Mesendoderm (in vitro differentiated cells): ENCODE measurements around the gene SLC16A4.

Experiments used
- DNase-seq: peaks from one replicate; pipeline ENCODE4 v3.0.0; 2013
- H2AK5ac ChIP-seq: 2 replicates; pipeline ENCODE4 v1.6.1; 2013; ENCODE audit warnings: low read length, inconsistent platforms
- H2BK120ac ChIP-seq: 2 replicates; pipeline ENCODE4 v1.6.1; 2013; ENCODE audit warnings: low read depth, mild to moderate bottlenecking, low read length, moderate library complexity, mixed read lengths
- H2BK15ac ChIP-seq: replicated peaks from 2 replicates; pipeline ENCODE4 v1.6.1; 2013; ENCODE audit warnings: low read depth, mild to moderate bottlenecking, moderate library complexity
- H2BK5ac ChIP-seq: 2 replicates; pipeline ENCODE4 v1.6.1; 2013; ENCODE audit warnings: low read length, inconsistent platforms
- H3K18ac ChIP-seq: 2 replicates; pipeline ENCODE4 v1.6.1; 2013; ENCODE audit warnings: mild to moderate bottlenecking, low read length, mixed read lengths
- H3K23ac ChIP-seq: one replicate; pipeline ENCODE4 v1.6.1; 2013; ENCODE audit warnings: low read length
- H3K27ac ChIP-seq: 2 replicates; pipeline ENCODE4 v1.5.1; 2013; ENCODE audit warnings: low read depth, mild to moderate bottlenecking, inconsistent platforms, low read length, moderate library complexity
- H3K27me3 ChIP-seq: 2 replicates; pipeline ENCODE4 v1.6.1; 2013; ENCODE audit warnings: low read length, control low read depth, mild to moderate bottlenecking, inconsistent platforms; ENCODE audit not compliant: insufficient read depth, poor library complexity
- H3K36me3 ChIP-seq: 2 replicates; pipeline ENCODE4 v1.6.1; 2013; ENCODE audit warnings: low read length, inconsistent platforms; ENCODE audit not compliant: control insufficient read depth, insufficient read depth
- H3K4ac ChIP-seq: one replicate; pipeline ENCODE4 v1.6.1; 2013; ENCODE audit warnings: low read depth, mild to moderate bottlenecking, low read length, moderate library complexity
- H3K4me1 ChIP-seq: 2 replicates; pipeline ENCODE4 v1.6.1; 2013; ENCODE audit warnings: low read depth, low read length, inconsistent platforms; ENCODE audit not compliant: control insufficient read depth
- H3K4me2 ChIP-seq: 2 replicates; pipeline ENCODE4 v1.6.1; 2013; ENCODE audit warnings: low read length
- H3K4me3 ChIP-seq: 2 replicates; pipeline ENCODE4 v1.5.1; 2013; ENCODE audit warnings: mild to moderate bottlenecking, low read length
- H3K56ac ChIP-seq: one replicate; pipeline ENCODE4 v1.6.1; 2013; ENCODE audit warnings: low read length
- H3K79me1 ChIP-seq: 2 replicates; pipeline ENCODE4 v1.6.1; 2013; ENCODE audit warnings: low read length, inconsistent platforms
- H3K79me2 ChIP-seq: 2 replicates; pipeline ENCODE4 v1.6.1; 2013; ENCODE audit warnings: mild to moderate bottlenecking, low read length; ENCODE audit not compliant: control insufficient read depth, insufficient read depth
- H3K9ac ChIP-seq: 2 replicates; pipeline ENCODE4 v1.6.1; 2013; ENCODE audit warnings: low read length, inconsistent platforms
- H4K5ac ChIP-seq: one replicate; pipeline ENCODE4 v1.6.1; 2013; ENCODE audit warnings: low read length
- H4K8ac ChIP-seq: one replicate; pipeline ENCODE4 v1.6.1; 2013; ENCODE audit warnings: low read depth, mild to moderate bottlenecking, control low read depth, low read length, moderate library complexity
- WGBS: extraction: QIAGEN DNeasy Blood & Tissue Kit; methylation state at CpG from one replicate; pipeline ENCODE4 v1.1.7; 2013; ENCODE audit warnings: low lambda C conversion rate, missing lambda C conversion rate; ENCODE audit not compliant: insufficient coverage; ENCODE audit errors: extremely low coverage; 5-methylcytosine and 5-hydroxymethylcytosine counted together

The SLC16A4 gene

DNA sequence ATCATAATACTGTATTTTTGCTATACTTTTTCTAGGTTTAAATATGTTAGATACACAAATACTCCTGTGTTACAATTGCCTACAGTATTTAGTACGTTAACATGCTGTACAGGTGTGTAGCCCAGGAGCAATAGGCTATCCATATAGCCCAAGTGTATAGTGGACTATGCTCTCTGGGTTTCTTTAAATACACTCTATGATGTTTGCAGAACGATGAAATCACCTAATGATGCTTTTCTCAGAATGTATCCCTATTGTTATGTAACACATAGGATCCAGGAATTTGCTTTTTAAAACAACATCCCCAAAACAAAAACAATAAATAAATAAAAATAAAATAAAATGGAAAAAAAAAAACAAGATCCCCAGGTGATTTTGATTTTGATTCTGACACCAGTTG, 69.8 kb downstream of the SLC16A4 start:
- H3K79me2 ChIP-seq, result no peaks in the 10 kb centered on the region
- no peak overlapping the region for H3K27ac ChIP-seq
- no peak overlapping the region for H2AK5ac ChIP-seq
- no peaks in the 10 kb centered on the region for H3K27me3 ChIP-seq
- H3K4me1 ChIP-seq, result no peaks in the 10 kb centered on the region
- no peak overlapping the region for H4K5ac ChIP-seq
- H3K4me3 ChIP-seq, result no peak overlapping the region
- no peaks in the 10 kb centered on the region for H3K79me1 ChIP-seq
- no peak overlapping the region for H4K8ac ChIP-seq
- no peak for DNase-seq
- H2BK120ac ChIP-seq, result no peak overlapping the region
- H3K4me2 ChIP-seq, result no peak overlapping the region
- H3K36me3 ChIP-seq, result no peaks in the 10 kb centered on the region
- no CpG with 5 or more reads among the region's 2 CpGs for WGBS
- no peak overlapping the region for H2BK15ac ChIP-seq
- no peak overlapping the region for H3K23ac ChIP-seq
- no peak overlapping the region for H3K4ac ChIP-seq
- H3K9ac ChIP-seq, result no peak overlapping the region
- H3K56ac ChIP-seq, result no peak overlapping the region
- H2BK5ac ChIP-seq, result no peak overlapping the region
- no peak overlapping the region for H3K18ac ChIP-seq

DNA sequence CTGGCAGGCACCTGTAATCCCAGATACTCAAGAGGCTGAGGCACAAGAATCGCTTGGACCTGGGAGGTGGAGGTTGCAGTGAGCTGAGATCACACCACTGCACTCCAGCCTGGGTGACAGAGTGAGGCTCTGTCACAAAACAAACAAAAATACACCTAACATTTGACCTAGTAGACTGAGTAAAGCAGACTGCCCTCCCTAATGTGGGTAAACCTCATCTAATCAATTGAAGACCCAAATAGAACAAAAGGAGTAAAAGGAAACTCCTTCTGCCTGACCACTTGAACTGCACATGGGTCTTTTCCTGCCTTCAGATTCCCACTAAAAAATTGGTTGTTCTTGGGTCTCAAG, 70.7 kb downstream of the SLC16A4 start:
- no peak overlapping the region for H3K27ac ChIP-seq
- H2BK120ac ChIP-seq, result no peak overlapping the region

DNA sequence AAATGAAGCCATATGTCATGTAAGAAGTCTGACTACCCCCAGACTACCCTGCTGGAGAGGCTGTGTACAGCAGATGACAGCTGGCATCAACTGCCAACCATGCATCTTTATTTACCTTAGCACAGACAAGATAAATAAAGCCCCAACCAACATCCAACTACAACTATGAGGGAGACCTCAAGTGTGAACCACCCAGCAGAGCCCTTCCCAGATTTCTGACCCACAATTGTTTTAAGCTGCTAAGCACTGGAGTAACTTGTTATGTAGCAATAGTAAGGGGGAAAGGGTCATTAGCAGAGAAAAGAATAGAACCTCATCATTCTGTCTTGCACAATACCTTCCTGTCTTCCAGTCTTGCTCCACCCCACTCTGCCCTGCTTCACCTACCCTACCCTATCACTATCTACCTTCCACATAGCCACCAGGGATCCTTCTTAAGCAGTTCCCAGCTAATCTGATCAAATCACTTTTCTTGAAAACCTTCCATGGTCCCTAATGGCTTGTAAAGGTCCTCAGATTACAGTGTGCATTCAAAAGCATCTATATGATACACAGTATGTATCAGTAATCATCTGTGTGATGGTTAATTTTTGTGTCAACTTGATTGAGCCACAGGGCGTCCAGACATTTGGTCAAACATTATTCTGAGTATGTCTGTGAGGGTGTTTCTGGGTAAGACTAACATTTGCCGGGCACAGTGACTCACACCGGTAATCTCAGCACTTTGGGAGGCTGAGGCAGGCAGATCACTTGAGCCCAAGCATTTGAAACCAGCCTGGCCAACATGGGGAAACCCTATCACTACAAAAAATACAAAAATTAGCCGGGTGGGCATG, 71.3 kb downstream of the SLC16A4 start:
- Histone ChIP-seq H3K27ac (no peak overlapping the region), H3K56ac (no peak overlapping the region), H3K9ac (no peak overlapping the region), H3K4me3 (no peak overlapping the region), H3K79me1 (no peaks in the 10 kb centered on the region), H2BK5ac (no peak overlapping the region), H3K79me2 (no peaks in the 10 kb centered on the region), H3K4me1 (no peaks in the 10 kb centered on the region), H2BK15ac (no peak overlapping the region), H3K4me2 (no peak overlapping the region), H2BK120ac (no peak overlapping the region), H3K23ac (no peak overlapping the region), H4K8ac (no peak overlapping the region), H3K18ac (no peak overlapping the region), H2AK5ac (no peak overlapping the region), H3K36me3 (no peaks in the 10 kb centered on the region), H4K5ac (no peak overlapping the region), H3K4ac (no peak overlapping the region), H3K27me3 (no peaks in the 10 kb centered on the region)
- no peak for DNase-seq
- WGBS, result no CpG with 5 or more reads among the region's 4 CpGs

More for the DNA sequence above, 70.7 kb downstream of the SLC16A4 start:
- H2BK5ac ChIP-seq, result no peak overlapping the region
- no peak overlapping the region for H4K5ac ChIP-seq
- WGBS, result no CpG with 5 or more reads among the region's 1 CpG
- H2BK15ac ChIP-seq, result no peak overlapping the region
- no peaks in the 10 kb centered on the region for H3K36me3 ChIP-seq
- DNase-seq, result no peak
- H3K56ac ChIP-seq, result no peak overlapping the region
- H3K79me1 ChIP-seq, result no peaks in the 10 kb centered on the region
- no peaks in the 10 kb centered on the region for H3K4me1 ChIP-seq
- H2AK5ac ChIP-seq, result no peak overlapping the region
- H3K18ac ChIP-seq, result no peak overlapping the region
- no peaks in the 10 kb centered on the region for H3K79me2 ChIP-seq
- H3K23ac ChIP-seq, result no peak overlapping the region
- no peak overlapping the region for H3K4ac ChIP-seq
- no peak overlapping the region for H3K9ac ChIP-seq
- no peaks in the 10 kb centered on the region for H3K27me3 ChIP-seq
- no peak overlapping the region for H4K8ac ChIP-seq
- H3K4me3 ChIP-seq, result no peak overlapping the region
- H3K4me2 ChIP-seq, result no peak overlapping the region

DNA sequence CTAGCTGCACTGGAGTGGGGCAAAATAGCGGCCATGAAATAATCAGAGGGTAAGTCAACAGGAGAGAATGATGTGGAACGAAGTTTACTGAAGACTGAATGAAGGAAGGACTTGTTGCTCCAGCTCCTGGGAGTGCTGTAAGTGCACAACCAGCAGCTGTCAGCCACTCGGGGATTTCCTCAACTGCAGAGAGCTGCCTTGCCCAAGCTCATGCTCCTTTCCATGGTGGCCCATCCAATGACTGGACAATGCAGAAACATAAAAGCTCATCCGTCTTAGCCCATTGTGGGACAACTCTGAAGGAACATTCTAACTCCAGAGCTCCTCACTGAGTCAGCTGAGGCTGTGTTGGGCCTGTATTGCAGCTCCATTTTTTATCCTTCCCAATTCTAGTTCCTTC, 72.8 kb downstream of the SLC16A4 start:
- no peaks in the 10 kb centered on the region for H3K27me3 ChIP-seq
- H3K36me3 ChIP-seq, result no peaks in the 10 kb centered on the region
- H3K23ac ChIP-seq, result no peak overlapping the region
- DNase-seq, result no peak
- no peak overlapping the region for H3K56ac ChIP-seq
- H3K4me3 ChIP-seq, result no peak overlapping the region
- no peak overlapping the region for H3K4ac ChIP-seq
- no peaks in the 10 kb centered on the region for H3K4me1 ChIP-seq
- no peak overlapping the region for H2BK120ac ChIP-seq
- no peak overlapping the region for H3K4me2 ChIP-seq
- WGBS, result no CpG with 5 or more reads among the region's 4 CpGs
- no peak overlapping the region for H2AK5ac ChIP-seq
- no peaks in the 10 kb centered on the region for H3K79me2 ChIP-seq
- no peak overlapping the region for H4K8ac ChIP-seq
- H2BK5ac ChIP-seq, result no peak overlapping the region
- no peaks in the 10 kb centered on the region for H3K79me1 ChIP-seq
- H3K18ac ChIP-seq, result no peak overlapping the region
- no peak overlapping the region for H2BK15ac ChIP-seq
- no peak overlapping the region for H4K5ac ChIP-seq
- no peak overlapping the region for H3K9ac ChIP-seq
- H3K27ac ChIP-seq, result no peak overlapping the region

DNA sequence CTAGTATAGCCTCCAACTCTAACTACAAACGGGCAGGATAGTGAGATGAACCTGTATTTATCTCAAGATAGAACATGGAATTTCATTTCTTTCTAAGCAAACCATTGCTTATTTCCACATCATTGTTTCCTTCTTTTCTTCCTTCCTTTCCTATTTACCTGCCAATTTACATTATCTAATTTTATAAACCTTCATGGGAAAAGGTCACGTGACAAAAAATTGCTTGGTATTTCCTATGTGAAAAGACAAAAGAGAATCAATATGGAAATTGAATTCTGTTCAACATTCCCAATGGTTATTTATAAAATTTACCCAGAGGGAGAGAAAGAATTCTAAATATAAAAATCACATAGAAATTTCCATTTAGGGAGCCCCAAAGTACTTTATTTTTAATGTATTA, 74.1 kb downstream of the SLC16A4 start:
- Histone ChIP-seq H2BK120ac (no peak overlapping the region), H3K56ac (no peak overlapping the region), H3K4ac (no peak overlapping the region), H4K5ac (no peak overlapping the region), H3K79me1 (no peaks in the 10 kb centered on the region), H2BK15ac (no peak overlapping the region), H3K4me2 (no peak overlapping the region), H3K4me1 (no peaks in the 10 kb centered on the region), H3K79me2 (no peaks in the 10 kb centered on the region), H3K4me3 (no peak overlapping the region), H3K9ac (no peak overlapping the region), H2BK5ac (no peak overlapping the region), H3K27me3 (no peaks in the 10 kb centered on the region), H2AK5ac (no peak overlapping the region), H3K27ac (no peak overlapping the region), H3K36me3 (no peaks in the 10 kb centered on the region), H4K8ac (no peak overlapping the region), H3K18ac (no peak overlapping the region), H3K23ac (no peak overlapping the region)
- WGBS, result no CpG with 5 or more reads among the region's 2 CpGs
- no peak for DNase-seq
